ENCODE results near the gene RER1.

- TF ChIP-seq EP300 (IDR thresholded peaks at IDR 0.05) (no peak), POLR2A (IDR thresholded peaks at IDR 0.05) (no peak)
- TF ChIP-seq, protein P1, sequence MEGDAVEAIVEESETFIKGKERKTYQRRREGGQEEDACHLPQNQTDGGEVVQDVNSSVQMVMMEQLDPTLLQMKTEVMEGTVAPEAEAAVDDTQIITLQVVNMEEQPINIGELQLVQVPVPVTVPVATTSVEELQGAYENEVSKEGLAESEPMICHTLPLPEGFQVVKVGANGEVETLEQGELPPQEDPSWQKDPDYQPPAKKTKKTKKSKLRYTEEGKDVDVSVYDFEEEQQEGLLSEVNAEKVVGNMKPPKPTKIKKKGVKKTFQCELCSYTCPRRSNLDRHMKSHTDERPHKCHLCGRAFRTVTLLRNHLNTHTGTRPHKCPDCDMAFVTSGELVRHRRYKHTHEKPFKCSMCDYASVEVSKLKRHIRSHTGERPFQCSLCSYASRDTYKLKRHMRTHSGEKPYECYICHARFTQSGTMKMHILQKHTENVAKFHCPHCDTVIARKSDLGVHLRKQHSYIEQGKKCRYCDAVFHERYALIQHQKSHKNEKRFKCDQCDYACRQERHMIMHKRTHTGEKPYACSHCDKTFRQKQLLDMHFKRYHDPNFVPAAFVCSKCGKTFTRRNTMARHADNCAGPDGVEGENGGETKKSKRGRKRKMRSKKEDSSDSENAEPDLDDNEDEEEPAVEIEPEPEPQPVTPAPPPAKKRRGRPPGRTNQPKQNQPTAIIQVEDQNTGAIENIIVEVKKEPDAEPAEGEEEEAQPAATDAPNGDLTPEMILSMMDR (IDR thresholded peaks at IDR 0.05) = no peak
Measured at GRCh38 chr1:2399890-2400575, 8.4 kb downstream of the RER1 start.
